ENCODE data around the gene SMS. TPM values are rescaled to one million over a fixed set of nuclear protein-coding genes. Genes with fewer than 3 reads are reported as not detected.
A peak's percentile ranks its signal among the peaks of the same experiment; 100 is the strongest.

The SMS gene
- 10 to 100 TPM; 13.5 to 20.5 TPM for total RNA-seq

GRCh38 chrX:21940356-21940829 is at the start of gene SMS:
SMS (plus strand) TSS chrX:21940709; CDS start chrX:21940825, 116 bp downstream.
- WGBS, 2 donors, result 2% methylated on average over 22 of the region's 46 CpGs; no CpG with 5 or more reads in 1 of the 2 donors
- H3K9me3 ChIP-seq, result no peaks in the 10 kb centered on the region
- no peaks in the 10 kb centered on the region for H3K36me3 ChIP-seq (replicated peaks in 1 of 2; ENCODE audit: insufficient read depth in 1 of 2, low read depth in 2 of 2)
- intact Hi-C loops (cut with DNase I), result no loop called here
- no peaks in the 10 kb centered on the region for H3K27me3 ChIP-seq
- H3K4me3 ChIP-seq, result peak within 1 kb of the TSS in 1 of 2 donors; percentile 10
- DNase-seq (peak; percentile 70 to 79 (median 73)), ATAC-seq (peak; percentile 92)
- peak within 1 kb of the TSS; percentile 35 to 74 (median 70) for H3K27ac ChIP-seq
- H3K4me1 ChIP-seq, result peaks cover 4% of the 10 kb centered on the region
- no peak for TF ChIP-seq CTCF (IDR thresholded peaks at IDR 0.05)
- peak; percentile 52 to 55 (median 55) for TF ChIP-seq POLR2A (IDR thresholded peaks at IDR 0.05)

DNA sequence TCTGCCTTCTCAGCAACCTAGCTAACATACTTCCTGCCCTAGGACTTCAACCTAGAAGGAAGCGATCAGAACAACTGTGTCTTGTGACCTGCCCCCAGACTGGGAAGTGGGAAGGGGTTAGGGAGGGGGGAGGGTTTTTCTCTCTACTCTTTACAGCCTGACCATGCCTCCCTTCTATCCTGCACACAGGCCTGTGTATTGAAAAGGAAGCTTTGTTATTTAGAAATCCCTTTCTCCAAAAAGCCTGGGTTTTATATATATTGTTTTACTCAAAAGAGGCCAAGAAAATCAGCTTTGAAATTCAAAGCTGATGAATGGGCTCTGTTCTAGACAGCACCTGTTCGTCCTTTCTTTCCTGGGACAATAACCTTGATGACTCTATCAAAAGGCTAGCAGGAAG is 35.2 kb upstream of the SMS start:
- Histone ChIP-seq H3K4me3 (no peak overlapping the region), H3K27me3 (no peaks in the 10 kb centered on the region), H3K36me3 (replicated peaks in 1 of 2; ENCODE audit: insufficient read depth in 1 of 2, low read depth in 2 of 2) (no peaks in the 10 kb centered on the region), H3K27ac (peak overlapping the region in 2 of 4 donors; percentile 7 to 25), H3K4me1 (no peaks in the 10 kb centered on the region), H3K9me3 (no peaks in the 10 kb centered on the region)
- WGBS, 2 donors, result 57 to 65% methylated on average over 2 of the region's 2 CpGs
- TF ChIP-seq CTCF (IDR thresholded peaks at IDR 0.05) (no peak), POLR2A (IDR thresholded peaks at IDR 0.05) (no peak)
- DNase-seq, result peak in 1 of 4 donors; percentile 2
- intact Hi-C loops (cut with DNase I), result no loop called here
- ATAC-seq, result no peak

DNA sequence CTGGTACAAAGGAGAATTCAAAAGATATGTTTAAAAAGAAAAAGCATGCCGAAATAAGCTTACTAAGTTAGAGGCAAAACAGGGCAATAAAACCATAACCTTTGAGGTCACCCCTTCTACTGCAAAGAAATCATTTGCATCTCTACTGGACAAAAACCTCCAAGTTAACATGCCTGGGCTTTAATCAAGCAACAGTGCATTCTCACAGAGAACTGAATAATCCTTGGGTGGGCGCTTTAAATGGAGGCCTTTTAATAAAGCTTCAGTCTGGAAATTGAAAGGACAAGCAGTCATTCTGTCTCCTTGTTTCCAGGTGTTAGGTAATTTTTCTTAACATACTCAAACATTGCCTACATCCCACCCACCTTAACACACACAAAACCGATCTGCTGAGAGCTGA is 34.6 kb upstream of the SMS start:
- TF ChIP-seq POLR2A (IDR thresholded peaks at IDR 0.05) (no peak), CTCF (IDR thresholded peaks at IDR 0.05) (no peak)
- 65 to 75% methylated on average over 3 of the region's 3 CpGs for WGBS, 2 donors
- H3K9me3 ChIP-seq, result no peaks in the 10 kb centered on the region
- no peaks in the 10 kb centered on the region for H3K36me3 ChIP-seq (replicated peaks in 1 of 2; ENCODE audit: insufficient read depth in 1 of 2, low read depth in 2 of 2)
- DNase-seq (no peak), ATAC-seq (no peak)
- no peaks in the 10 kb centered on the region for H3K27me3 ChIP-seq
- no peak overlapping the region for H3K4me3 ChIP-seq
- no peaks in the 10 kb centered on the region for H3K4me1 ChIP-seq
- intact Hi-C loops (cut with DNase I), result no loop called here
- H3K27ac ChIP-seq, result peak overlapping the region in 1 of 4 donors; percentile 25

- TF ChIP-seq CTCF (IDR thresholded peaks at IDR 0.05), result no peak
- no peak for TF ChIP-seq POLR2A (IDR thresholded peaks at IDR 0.05)
- Histone ChIP-seq H3K27ac (peak overlapping the region in 1 of 4 donors; percentile 12), H3K36me3 (replicated peaks in 1 of 2; ENCODE audit: insufficient read depth in 1 of 2, low read depth in 2 of 2) (no peaks in the 10 kb centered on the region), H3K4me3 (no peak overlapping the region), H3K27me3 (no peaks in the 10 kb centered on the region), H3K9me3 (no peaks in the 10 kb centered on the region), H3K4me1 (no peaks in the 10 kb centered on the region)
- intact Hi-C loops (cut with DNase I), result no loop called here
- 63 to 71% methylated on average over 1 of the region's 1 CpG for WGBS, 2 donors
- DNase-seq (no peak), ATAC-seq (no peak)
Measured at GRCh38 chrX:21907260-21907659, 33.2 kb upstream of the SMS start.

DNA sequence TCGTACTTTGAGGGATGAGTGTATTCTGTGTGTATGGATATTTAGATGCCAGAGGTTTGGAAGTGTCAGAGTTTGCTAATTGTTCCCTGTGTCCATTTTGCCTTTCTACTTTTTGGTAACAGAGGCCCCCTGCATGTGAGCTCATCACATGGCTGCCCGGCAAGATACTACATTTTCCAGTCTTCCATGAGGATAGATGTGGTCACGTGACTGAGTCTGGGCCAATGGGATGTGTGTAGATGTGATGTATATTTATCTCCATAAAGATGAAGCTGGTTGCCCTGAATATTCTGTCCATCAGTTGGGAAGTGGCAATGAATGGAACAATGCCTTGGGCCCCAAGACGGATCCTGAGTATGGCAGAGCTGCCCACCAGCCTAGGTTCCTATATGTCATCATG is 29.0 kb upstream of the SMS start:
- Histone ChIP-seq H3K27me3 (no peaks in the 10 kb centered on the region), H3K36me3 (replicated peaks in 1 of 2; ENCODE audit: insufficient read depth in 1 of 2, low read depth in 2 of 2) (no peaks in the 10 kb centered on the region), H3K27ac (no peak overlapping the region), H3K9me3 (no peaks in the 10 kb centered on the region), H3K4me1 (no peaks in the 10 kb centered on the region), H3K4me3 (no peak overlapping the region)
- ATAC-seq (no peak), DNase-seq (no peak)
- intact Hi-C loops (cut with DNase I), result no loop called here
- no peak for TF ChIP-seq POLR2A (IDR thresholded peaks at IDR 0.05)
- no peak for TF ChIP-seq CTCF (IDR thresholded peaks at IDR 0.05)
- 94 to 100% methylated on average over 2 to 4 of the region's 4 CpGs for WGBS, 2 donors
